Upper lobe of left lung (tissue), 4 donors: ENCODE results near the gene UBN1.

Experiments used
- EP300 ChIP-seq, 4 donors: sonication (generic); formaldehyde crosslinking; IDR thresholded peaks; one replicate each; pipeline ENCODE4 v1.5.1; 2017; ENCODE audit warnings: antibody characterized with exemption in 4 of 4, control low read depth in 2 of 4
- POLR2A ChIP-seq, 4 donors: fragments of 450-650 bp; IDR thresholded peaks; one replicate each; pipeline ENCODE4 v1.5.1; 2016 to 2017; ENCODE audit warnings: antibody characterized with exemption in 4 of 4, mild to moderate bottlenecking in 2 of 4
- POLR2AphosphoS5 ChIP-seq, 2 donors: sonication (generic); formaldehyde crosslinking; IDR thresholded peaks; one replicate each; pipeline ENCODE4 v1.5.1; 2017; ENCODE audit warnings: antibody characterized with exemption in 2 of 2
- TF ChIP-seq, protein P1 (sequence below), 6 experiments: fragments of 450-650 bp in 4 of 6; fragments of 200-600 bp in 2 of 6; sonication (generic) in 2 of 6; IDR thresholded peaks; one replicate each; pipeline ENCODE4 v1.5.1; 2016 to 2019; ENCODE audit warnings: antibody characterized with exemption in 6 of 6

- TF ChIP-seq, protein P1, sequence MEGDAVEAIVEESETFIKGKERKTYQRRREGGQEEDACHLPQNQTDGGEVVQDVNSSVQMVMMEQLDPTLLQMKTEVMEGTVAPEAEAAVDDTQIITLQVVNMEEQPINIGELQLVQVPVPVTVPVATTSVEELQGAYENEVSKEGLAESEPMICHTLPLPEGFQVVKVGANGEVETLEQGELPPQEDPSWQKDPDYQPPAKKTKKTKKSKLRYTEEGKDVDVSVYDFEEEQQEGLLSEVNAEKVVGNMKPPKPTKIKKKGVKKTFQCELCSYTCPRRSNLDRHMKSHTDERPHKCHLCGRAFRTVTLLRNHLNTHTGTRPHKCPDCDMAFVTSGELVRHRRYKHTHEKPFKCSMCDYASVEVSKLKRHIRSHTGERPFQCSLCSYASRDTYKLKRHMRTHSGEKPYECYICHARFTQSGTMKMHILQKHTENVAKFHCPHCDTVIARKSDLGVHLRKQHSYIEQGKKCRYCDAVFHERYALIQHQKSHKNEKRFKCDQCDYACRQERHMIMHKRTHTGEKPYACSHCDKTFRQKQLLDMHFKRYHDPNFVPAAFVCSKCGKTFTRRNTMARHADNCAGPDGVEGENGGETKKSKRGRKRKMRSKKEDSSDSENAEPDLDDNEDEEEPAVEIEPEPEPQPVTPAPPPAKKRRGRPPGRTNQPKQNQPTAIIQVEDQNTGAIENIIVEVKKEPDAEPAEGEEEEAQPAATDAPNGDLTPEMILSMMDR (IDR thresholded peaks at IDR 0.05), result no peak
- TF ChIP-seq POLR2A (IDR thresholded peaks at IDR 0.05) (no peak), POLR2AphosphoS5 (IDR thresholded peaks at IDR 0.05) (no peak), EP300 (IDR thresholded peaks at IDR 0.05) (no peak)
Measured at GRCh38 chr16:4865231-4865860, 18.1 kb downstream of the UBN1 start.
